WTC11 (cell line): ENCODE measurements around the gene PLEKHA5.

Experiments used
- NFE2L1 ChIP-seq: sonication (generic); formaldehyde crosslinking; IDR thresholded peaks from 2 replicates; pipeline ENCODE4 v1.8.1; 2023; ENCODE audit warnings: missing genetic modification reagents
- TF ChIP-seq, protein P1 (sequence below): sonication (generic); formaldehyde crosslinking; IDR thresholded peaks from 2 replicates; pipeline ENCODE4 v1.8.0; 2023; ENCODE audit warnings: mild to moderate bottlenecking, missing genetic modification reagents

DNA sequence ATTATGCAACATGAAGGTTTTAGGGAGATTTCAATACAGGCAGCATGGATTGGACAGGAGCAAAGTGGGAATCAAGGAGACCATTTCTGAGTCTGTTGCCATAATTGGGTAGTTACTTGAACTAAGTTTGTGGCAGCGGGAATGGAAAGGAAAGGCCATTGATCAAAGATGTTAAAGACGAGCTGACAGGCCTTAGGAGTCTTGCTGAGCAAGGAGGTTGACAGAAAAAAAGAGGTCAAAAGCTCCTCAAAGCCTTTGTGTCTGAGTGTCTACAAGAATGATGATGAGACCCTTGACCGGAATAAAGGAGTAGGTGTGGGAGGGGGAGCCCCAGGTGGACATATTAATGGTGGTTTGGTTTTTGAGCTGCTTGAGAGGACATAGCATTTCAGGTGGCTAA, 9.4 kb downstream of the PLEKHA5 start:
- TF ChIP-seq NFE2L1 (CRISPR knock-in tag), result no peak
- TF ChIP-seq, protein P1, sequence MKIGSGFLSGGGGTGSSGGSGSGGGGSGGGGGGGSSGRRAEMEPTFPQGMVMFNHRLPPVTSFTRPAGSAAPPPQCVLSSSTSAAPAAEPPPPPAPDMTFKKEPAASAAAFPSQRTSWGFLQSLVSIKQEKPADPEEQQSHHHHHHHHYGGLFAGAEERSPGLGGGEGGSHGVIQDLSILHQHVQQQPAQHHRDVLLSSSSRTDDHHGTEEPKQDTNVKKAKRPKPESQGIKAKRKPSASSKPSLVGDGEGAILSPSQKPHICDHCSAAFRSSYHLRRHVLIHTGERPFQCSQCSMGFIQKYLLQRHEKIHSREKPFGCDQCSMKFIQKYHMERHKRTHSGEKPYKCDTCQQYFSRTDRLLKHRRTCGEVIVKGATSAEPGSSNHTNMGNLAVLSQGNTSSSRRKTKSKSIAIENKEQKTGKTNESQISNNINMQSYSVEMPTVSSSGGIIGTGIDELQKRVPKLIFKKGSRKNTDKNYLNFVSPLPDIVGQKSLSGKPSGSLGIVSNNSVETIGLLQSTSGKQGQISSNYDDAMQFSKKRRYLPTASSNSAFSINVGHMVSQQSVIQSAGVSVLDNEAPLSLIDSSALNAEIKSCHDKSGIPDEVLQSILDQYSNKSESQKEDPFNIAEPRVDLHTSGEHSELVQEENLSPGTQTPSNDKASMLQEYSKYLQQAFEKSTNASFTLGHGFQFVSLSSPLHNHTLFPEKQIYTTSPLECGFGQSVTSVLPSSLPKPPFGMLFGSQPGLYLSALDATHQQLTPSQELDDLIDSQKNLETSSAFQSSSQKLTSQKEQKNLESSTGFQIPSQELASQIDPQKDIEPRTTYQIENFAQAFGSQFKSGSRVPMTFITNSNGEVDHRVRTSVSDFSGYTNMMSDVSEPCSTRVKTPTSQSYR (CRISPR knock-in tag), result no peak
